ENCODE measurements around the gene DDIT4. TPM values are rescaled to one million over a fixed set of nuclear protein-coding genes. Genes with fewer than 3 reads are reported as not detected.

The DDIT4 gene
- total and polyA plus RNA-seq, 9 of the 15 experiments (the other 6 are each of a cell fraction or from before 2014, with no cell fraction given) = 8.2 to 675 (median 159) TPM

DNA sequence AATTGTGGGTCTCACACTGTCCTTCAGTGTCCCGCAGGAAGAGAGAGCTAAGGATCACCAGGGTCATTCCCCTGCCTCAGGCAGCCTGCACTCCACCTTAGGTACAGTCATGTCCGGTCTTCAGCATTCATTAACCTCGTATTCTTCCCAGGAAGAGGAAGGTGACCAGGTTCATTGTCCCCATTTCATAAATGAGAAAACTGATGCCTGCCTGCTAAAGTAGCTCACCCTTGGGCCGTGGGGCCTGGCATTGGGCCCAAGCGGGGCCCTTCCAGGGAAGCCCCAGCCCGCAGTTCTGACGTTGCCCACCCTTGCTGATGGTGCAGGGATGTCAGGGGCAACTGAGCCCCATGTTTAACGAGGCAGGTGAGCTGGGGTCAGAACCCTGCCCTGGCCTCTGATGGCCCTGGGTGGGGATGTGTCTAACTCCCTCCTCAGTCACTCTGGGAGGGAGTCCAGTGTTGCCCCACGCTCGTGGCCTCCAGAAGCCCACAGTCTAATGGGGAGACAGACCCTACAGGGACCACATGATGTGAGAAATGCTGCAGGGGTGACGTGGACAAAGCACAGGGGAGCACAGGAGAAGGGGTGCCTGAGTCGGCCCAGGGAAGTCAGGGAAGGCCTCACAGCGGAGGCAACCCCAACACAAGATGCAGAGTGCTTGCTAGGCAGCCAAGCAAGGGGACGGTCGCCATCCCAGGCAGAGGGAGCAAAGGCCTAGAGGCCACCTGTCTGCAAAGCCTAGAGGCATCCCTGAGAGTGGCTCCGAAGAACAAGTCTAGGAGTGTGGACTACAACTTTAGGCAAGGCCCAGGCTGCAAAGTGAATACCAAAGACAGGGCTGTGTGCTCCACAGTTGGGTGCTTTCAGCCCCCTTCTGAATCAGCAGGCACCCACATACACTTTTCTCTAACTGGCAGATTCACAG lies 25.1 kb downstream of the DDIT4 start (continued):
- peak; percentile 56; the same call in 1 of the 2 replicates for TF ChIP-seq DMBX1 (CRISPR knock-in tag; IDR thresholded peaks at IDR 0.05; ENCODE audit: borderline replicate concordance)
- TF ChIP-seq ZNF444 (CRISPR knock-in tag; IDR thresholded peaks at IDR 0.05) = 0 out of 2 replicates have a peak, but pooled peaks have one; percentile 5
- TF ChIP-seq ZKSCAN1 (IDR thresholded peaks at IDR 0.05; ENCODE audit: low read depth, low read length) = 0 out of 2 replicates have a peak, but pooled peaks have one; percentile 2
- TF ChIP-seq, protein P1, sequence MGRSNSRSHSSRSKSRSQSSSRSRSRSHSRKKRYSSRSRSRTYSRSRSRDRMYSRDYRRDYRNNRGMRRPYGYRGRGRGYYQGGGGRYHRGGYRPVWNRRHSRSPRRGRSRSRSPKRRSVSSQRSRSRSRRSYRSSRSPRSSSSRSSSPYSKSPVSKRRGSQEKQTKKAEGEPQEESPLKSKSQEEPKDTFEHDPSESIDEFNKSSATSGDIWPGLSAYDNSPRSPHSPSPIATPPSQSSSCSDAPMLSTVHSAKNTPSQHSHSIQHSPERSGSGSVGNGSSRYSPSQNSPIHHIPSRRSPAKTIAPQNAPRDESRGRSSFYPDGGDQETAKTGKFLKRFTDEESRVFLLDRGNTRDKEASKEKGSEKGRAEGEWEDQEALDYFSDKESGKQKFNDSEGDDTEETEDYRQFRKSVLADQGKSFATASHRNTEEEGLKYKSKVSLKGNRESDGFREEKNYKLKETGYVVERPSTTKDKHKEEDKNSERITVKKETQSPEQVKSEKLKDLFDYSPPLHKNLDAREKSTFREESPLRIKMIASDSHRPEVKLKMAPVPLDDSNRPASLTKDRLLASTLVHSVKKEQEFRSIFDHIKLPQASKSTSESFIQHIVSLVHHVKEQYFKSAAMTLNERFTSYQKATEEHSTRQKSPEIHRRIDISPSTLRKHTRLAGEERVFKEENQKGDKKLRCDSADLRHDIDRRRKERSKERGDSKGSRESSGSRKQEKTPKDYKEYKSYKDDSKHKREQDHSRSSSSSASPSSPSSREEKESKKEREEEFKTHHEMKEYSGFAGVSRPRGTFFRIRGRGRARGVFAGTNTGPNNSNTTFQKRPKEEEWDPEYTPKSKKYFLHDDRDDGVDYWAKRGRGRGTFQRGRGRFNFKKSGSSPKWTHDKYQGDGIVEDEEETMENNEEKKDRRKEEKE (IDR thresholded peaks at IDR 0.05; ENCODE audit: borderline replicate concordance in 1 of 2, control insufficient read depth in 1 of 2, low read depth in 2 of 2, low read length in 1 of 2) = no peak
- TF ChIP-seq ZFP1 (CRISPR knock-in tag; IDR thresholded peaks at IDR 0.05) = 0 out of 2 replicates have a peak, but pooled peaks have one; percentile 1
- peak; percentile 2 for TF ChIP-seq BRD9 (IDR thresholded peaks at IDR 0.05; ENCODE audit: low read depth, partially characterized antibody)
